B cell (primary cell): ENCODE measurements around the gene GABPB1. TPM values are rescaled to one million over a fixed set of nuclear protein-coding genes. Genes with fewer than 3 reads are reported as not detected.

Experiments
- ATAC-seq: fragments of 200-7000 bp; cut with Tn5 transposase; one replicate; pipeline ENCODE4 v1.10.0; 2021; ENCODE audit warnings: low read depth, mild to moderate bottlenecking, moderate number of reproducible peaks, moderate library complexity
- CTCF ChIA-PET: fragments of 350-600 bp; sonication (Branson Sonifier 250); formaldehyde crosslinking; loops from one replicate; lab custom pipeline; 2021; ENCODE audit warnings: antibody characterized with exemption, inconsistent platforms; lab: Charles Lee
- POLR2A ChIA-PET: fragments of 350-600 bp; sonication (Branson Sonifier 250); formaldehyde crosslinking; loops from one replicate; lab custom pipeline; 2021; ENCODE audit warnings: antibody characterized with exemption; lab: Charles Lee
- DNase-seq: peaks from one replicate; pipeline ENCODE4 v3.0.0; 2013
- H2AFZ ChIP-seq: 2 replicates; pipeline ENCODE4 v1.6.1; 2012; ENCODE audit warnings: mild to moderate bottlenecking, low read depth, low read length; ENCODE audit not compliant: insufficient read depth, poor library complexity, severe bottlenecking
- H3K27ac ChIP-seq, 2 donors: 1 replicate in 1 of 2; 2 replicates in 1 of 2; pipeline ENCODE4 v1.5.1; 2012 to 2013; ENCODE audit warnings: low read length in 2 of 2, mild to moderate bottlenecking in 2 of 2, moderate library complexity in 1 of 2
- H3K27me3 ChIP-seq, 4 experiments: fragments of 200-600 bp in 1 of 4; sonication (generic) in 1 of 4; replicated peaks in 1 of 4; 1 replicate in 2 of 4; 2 replicates in 2 of 4; pipeline versions ENCODE4 v1.6.1 to v1.7.0; 2013 to 2016; ENCODE audit warnings: low read length in 3 of 4, mild to moderate bottlenecking in 2 of 4, mixed read lengths in 1 of 4, moderate library complexity in 1 of 4; ENCODE audit not compliant: insufficient read depth in 4 of 4, control insufficient read depth in 3 of 4; ENCODE audit errors: control extremely low read depth in 1 of 4
- H3K36me3 ChIP-seq, 2 experiments: replicated peaks in 1 of 2; 1 replicate in 1 of 2; 2 replicates in 1 of 2; pipeline versions ENCODE4 v1.6.1 to v1.7.1; 2013; ENCODE audit warnings: low read length in 1 of 2; ENCODE audit not compliant: insufficient read depth in 2 of 2, control insufficient read depth in 1 of 2; ENCODE audit errors: control extremely low read depth in 1 of 2, extremely low read depth in 1 of 2
- H3K4me1 ChIP-seq, 2 donors: fragments of 200-600 bp in 1 of 2; sonication (generic) in 1 of 2; 1 replicate in 1 of 2; 2 replicates in 1 of 2; pipeline versions ENCODE4 v1.5.1 to v1.6.1; 2013 to 2017; ENCODE audit warnings: low read length in 2 of 2; ENCODE audit not compliant: control insufficient read depth in 2 of 2, insufficient read depth in 2 of 2
- H3K4me2 ChIP-seq: replicated peaks from 2 replicates; pipeline ENCODE3; 2012; ENCODE audit warnings: mild to moderate bottlenecking, low read depth, low read length; ENCODE audit not compliant: poor library complexity, severe bottlenecking
- H3K4me3 ChIP-seq, 5 experiments: fragments of 200-600 bp in 1 of 5; sonication (generic) in 1 of 5; 1 replicate in 3 of 5; 2 replicates in 2 of 5; pipeline versions ENCODE4 v1.5.1 to v1.7.0; 2011 to 2016; ENCODE audit warnings: low read length in 4 of 5, mild to moderate bottlenecking in 4 of 5, low read depth in 2 of 5, control low read depth in 1 of 5, moderate library complexity in 1 of 5; ENCODE audit not compliant: insufficient read depth in 1 of 5; ENCODE audit errors: control extremely low read depth in 1 of 5, extremely low read depth in 1 of 5
- H3K79me2 ChIP-seq: fragments of 200-600 bp; sonication (generic); one replicate; pipeline ENCODE4 v1.6.0; 2016; ENCODE audit warnings: low read length; ENCODE audit not compliant: control insufficient read depth, insufficient read depth
- H3K9ac ChIP-seq: fragments of 200-600 bp; sonication (generic); 2 replicates; pipeline ENCODE4 v1.6.1; 2017; ENCODE audit warnings: mild to moderate bottlenecking, low read length, moderate library complexity
- H3K9me3 ChIP-seq, 3 donors: one replicate each; pipeline versions ENCODE4 v1.6.1 to v1.7.1; 2013; ENCODE audit warnings: low read length in 2 of 3; ENCODE audit not compliant: control insufficient read depth in 2 of 3, insufficient read depth in 1 of 3; ENCODE audit errors: control extremely low read depth in 1 of 3
- H4K20me1 ChIP-seq: 2 replicates; pipeline ENCODE4 v1.6.0; 2012; ENCODE audit warnings: mild to moderate bottlenecking, low read length; ENCODE audit not compliant: insufficient read depth, control insufficient read depth, poor library complexity, severe bottlenecking
- H3K27ac Mint-ChIP-seq: one replicate; pipeline ENCODE4 v1.8.0; 2021; ENCODE audit warnings: mixed read lengths
- H3K27me3 Mint-ChIP-seq: one replicate; pipeline ENCODE4 v1.8.0; 2021; ENCODE audit warnings: mixed read lengths
- H3K4me1 Mint-ChIP-seq: one replicate; pipeline ENCODE4 v1.8.0; 2021; ENCODE audit warnings: mixed read lengths
- H3K4me3 Mint-ChIP-seq: one replicate; pipeline ENCODE4 v1.8.0; 2021; ENCODE audit warnings: mixed read lengths
- H3K9me3 Mint-ChIP-seq: one replicate; pipeline ENCODE4 v1.8.0; 2022; ENCODE audit warnings: mixed read lengths; ENCODE audit not compliant: insufficient read depth
- CTCF ChIP-seq: fragments of 200-600 bp; IDR thresholded peaks from one replicate; pipeline ENCODE4 v1.8.0; 2022; ENCODE audit warnings: antibody characterized with exemption, mild to moderate bottlenecking
- EZH2 ChIP-seq: IDR thresholded peaks from 2 replicates; pipeline ENCODE4 v1.6.1; 2012; ENCODE audit warnings: borderline replicate concordance, low read depth, mild to moderate bottlenecking, moderate library complexity, low read length; ENCODE audit not compliant: insufficient read depth, poor library complexity, severe bottlenecking
- WGBS: methylation state at CpG from one replicate; pipeline ENCODE4 v1.1.5; 2013; ENCODE audit warnings: missing lambda C conversion rate; ENCODE audit not compliant: insufficient coverage; 5-methylcytosine and 5-hydroxymethylcytosine counted together
- intact Hi-C: fragments of 100-400 bp; cut with micrococcal nuclease; formaldehyde crosslinking; loops from one replicate; pipeline ENCODE4 v1.10.0; 2022
- polyA plus RNA-seq: library from polyadenylated mRNA; depleted of rRNA; stranded (reverse); fragments of >200 nt; gene quantifications from 2 replicates; pipeline ENCODE4 v1.2.3, GENCODE V29; 2012
- total RNA-seq, 2 donors: library from RNA; stranded (reverse); fragments of 120-200 nt in 1 of 2; gene quantifications; 1 replicate in 1 of 2; 2 replicates in 1 of 2; pipeline versions ENCODE4 v1.2.3 to v1.2.4, GENCODE V29; 2013 to 2022

GABPB1 gene
- total and polyA plus RNA-seq, 2 donors (not counting 1 experiment from before 2014, with no cell fraction given): 24.1 to 37.1 TPM

DNA sequence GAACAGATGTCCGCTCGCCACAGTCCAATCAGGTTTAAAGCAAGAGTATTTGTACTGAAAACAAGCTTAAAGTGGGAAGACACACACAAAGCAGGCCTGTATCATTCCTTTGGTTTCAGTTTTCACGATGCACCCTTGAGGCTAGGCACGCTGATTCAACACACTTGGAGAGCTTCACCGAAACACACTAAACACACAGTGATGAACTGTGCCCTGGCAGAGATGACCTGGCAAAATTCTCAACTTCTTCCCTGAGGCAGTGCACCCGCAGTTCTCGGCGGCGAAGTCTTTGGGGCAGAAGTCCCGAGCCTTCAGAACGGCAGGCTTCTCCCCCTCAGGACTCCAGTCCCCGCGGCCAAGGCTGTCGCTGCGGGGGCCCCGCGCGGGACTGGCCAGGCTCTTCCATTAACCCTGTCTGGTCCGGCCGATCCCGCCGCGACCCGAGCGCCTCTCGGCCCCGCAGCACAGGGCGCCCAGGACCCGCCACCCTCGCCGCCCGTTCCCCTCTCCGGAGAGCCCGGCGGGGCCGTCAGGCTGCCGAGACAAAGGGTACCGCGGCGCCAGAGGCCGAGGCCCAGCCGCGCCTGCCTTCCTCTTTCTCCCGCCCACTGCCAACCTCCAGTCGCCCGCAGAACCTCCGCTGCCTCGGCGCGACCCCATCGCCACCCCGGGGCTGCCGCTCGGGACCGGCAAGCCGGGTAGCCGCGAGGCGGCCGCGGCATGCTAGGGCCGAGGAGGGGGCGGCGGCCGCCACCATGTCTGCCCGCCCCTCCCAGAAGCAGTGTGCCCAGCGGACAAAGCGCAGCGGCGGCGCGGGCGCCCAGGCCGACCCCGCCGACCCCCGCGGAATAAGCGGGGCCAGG lies 792 bp downstream of the GABPB1 start:
- peak overlapping the region; percentile 79 for H3K4me2 ChIP-seq
- no peaks in the 10 kb centered on the region for H3K27me3 ChIP-seq
- peak overlapping the region; percentile 71 to 91 (median 82) for H3K4me3 ChIP-seq
- peak overlapping the region; percentile 95 for H2AFZ ChIP-seq
- Mint-ChIP-seq H3K9me3 (no peaks in the 10 kb centered on the region), H3K4me1 (peaks cover 66% of the 10 kb centered on the region), H3K27ac (peak overlapping the region; percentile 98), H3K4me3 (peak overlapping the region; percentile 95), H3K27me3 (no peaks in the 10 kb centered on the region)
- H3K9me3 ChIP-seq: no peaks in the 10 kb centered on the region
- H3K79me2 ChIP-seq: peaks cover 96% of the 10 kb centered on the region
- ATAC-seq: peak; percentile 32
- peaks cover 0 to 5% of the 10 kb centered on the region in 2 experiments for H3K36me3 ChIP-seq
- H3K27ac ChIP-seq: peak overlapping the region; percentile 98 to 99
- TF ChIP-seq CTCF (no peak), EZH2 (no peak)
- under 1% methylated on average over 77 of the region's 79 CpGs for WGBS
- peaks cover 46 to 61% of the 10 kb centered on the region in 2 donors for H3K4me1 ChIP-seq
- intact Hi-C loops: loop anchor here (1.0 to 10.0 kb wide), 8 partner anchors 19 to 1309 kb away; partner anchors contain the start of genes COPS2, DTWD1, FAM227B and SECISBP2L
- no peaks in the 10 kb centered on the region for H4K20me1 ChIP-seq
- ChIA-PET POLR2A (interaction anchor here (0.5 to 3.8 kb wide), 8 partner anchors 12 to 1476 kb away, joined by 3 to 27 read pairs (median 4); partner anchors contain the start of genes EID1 and USP8), CTCF (interaction anchor here (0.6 to 1.5 kb wide), 7 partner anchors 11 to 90 kb away, joined by 3 to 5 read pairs (median 3); partner anchors contain the start of gene USP8)
- H3K9ac ChIP-seq: peak overlapping the region; percentile 84
- peak; percentile 76 for DNase-seq
